GM10847 (cell line): Measurements from ENCODE around the gene EDIL3.

Source experiments
- POLR2A ChIP-seq: IDR thresholded peaks from 2 replicates; pipeline ENCODE4 v1.6.1; 2011; ENCODE audit not compliant: insufficient read length; ENCODE audit errors: extremely low read depth

Gene EDIL3

DNA sequence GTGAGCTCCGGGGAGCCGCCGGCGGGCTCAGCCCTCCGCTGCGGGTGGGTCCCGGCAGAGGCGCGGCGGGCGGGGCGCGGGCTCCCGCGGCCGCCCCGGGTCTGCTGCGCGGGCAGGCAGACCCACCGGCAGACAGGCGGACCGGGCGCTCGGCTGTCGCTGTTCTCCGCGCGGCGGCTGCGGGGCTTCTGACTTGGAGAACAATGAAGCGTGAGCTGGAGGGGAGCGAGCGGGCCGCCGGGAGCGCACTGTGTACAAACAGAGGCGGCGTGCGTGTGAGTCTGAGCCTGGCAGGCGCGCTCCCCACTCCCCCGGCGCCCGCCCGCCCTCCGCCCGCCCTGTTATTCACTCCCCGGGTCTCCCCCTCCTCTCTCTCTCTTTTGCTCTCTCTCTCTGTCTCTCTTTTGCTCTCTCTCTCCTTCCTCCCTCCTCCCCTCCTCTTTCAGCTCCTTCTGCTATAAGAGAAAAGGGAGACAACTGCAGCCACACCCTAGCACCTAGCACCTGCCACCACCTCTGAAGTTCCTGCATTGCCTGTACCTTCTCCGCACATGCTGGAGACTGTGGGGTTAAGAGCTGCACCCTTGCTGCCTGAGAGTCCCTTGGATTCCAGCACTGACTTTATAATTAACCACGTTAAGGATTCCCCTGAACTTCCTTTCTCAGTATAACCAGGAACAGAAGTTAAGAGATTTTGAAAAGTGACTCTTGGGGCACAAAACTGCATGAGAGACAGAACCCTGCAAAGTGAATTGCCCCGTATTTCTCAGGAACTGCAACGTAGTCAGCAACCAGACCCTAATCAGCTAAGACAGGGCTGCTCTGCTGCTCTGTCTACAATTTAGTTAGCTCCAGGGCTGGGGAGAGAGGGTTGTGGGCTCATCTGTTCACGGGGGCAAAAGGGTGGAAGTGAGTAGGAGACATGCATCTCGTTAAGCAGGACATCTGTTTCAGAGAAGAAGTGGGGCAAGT is at the start of gene EDIL3:
Gene EDIL3 (minus strand): TSS at position 277 of the 972 bp plus-strand sequence. CDS start 506 bp downstream, outside the sequence.
- TF ChIP-seq POLR2A, result no peak

DNA sequence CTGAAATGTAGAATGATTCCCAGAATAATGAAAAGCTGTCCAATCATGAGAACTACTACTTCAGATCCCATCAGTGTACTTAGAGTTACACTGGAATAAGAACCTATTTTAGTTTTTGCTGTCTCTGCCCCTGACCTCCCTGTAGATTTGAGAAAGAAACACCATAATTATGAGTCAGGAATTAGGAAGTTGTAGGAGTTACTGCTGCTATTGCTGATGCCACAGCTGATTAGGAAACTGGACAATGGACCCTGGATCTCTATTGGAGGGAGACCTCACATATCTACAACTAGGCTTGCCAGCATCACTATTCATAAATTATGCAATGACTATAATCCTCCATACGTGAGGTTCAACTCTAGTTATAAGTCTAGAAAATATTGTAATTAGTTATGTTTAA is 48.8 kb upstream of the EDIL3 start:
- no peak for TF ChIP-seq POLR2A

GRCh38 chr5:84430863-84431663 is 46.4 kb upstream of the EDIL3 start:
- TF ChIP-seq POLR2A, result no peak

DNA sequence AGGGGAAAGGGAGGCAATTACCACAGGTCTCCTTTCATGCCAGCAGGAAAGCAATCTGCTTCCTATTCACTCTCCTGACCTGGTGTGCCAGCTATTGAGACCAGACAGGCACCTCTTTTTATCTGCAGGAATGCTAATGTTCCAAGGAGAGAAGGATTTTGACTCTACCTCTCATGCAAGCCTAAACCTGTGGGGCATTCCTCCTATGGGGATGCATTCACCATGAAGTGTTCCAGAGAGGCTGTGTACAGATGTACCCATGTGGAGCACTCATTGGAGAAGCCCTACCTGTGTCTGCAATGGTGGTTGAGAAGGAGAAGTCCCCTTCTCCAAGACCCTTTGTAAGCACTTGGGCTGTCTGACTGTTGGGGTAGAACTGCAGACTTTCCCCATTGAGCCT is 45.4 kb upstream of the EDIL3 start:
- no peak for TF ChIP-seq POLR2A

DNA sequence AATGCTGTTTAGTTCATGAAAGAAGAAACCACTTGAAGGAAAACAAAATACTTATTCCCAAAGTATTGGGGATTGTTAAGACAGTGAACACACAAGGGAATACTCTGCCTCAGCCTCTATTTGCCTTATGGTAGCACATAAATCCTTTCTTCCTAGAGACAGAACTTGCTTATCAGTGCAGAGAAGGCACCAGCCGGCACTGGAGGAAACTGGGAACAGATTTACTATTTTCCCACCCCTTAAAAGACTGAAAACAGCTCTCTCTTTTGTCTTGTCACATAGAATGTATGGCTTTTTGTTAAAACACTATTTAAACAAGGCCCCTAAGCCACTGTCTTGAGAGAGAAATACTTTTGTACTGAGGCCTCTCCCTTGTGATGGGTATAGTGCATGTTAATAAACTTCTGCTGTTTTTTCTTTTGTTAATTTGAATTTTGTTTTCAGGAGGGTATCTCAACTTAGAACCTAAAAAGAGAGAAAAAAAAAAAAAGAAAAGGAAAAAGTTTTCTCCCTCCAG is 40.7 kb upstream of the EDIL3 start:
- TF ChIP-seq POLR2A, result no peak

GRCh38 chr5:84419742-84420141 is 35.1 kb upstream of the EDIL3 start:
- no peak for TF ChIP-seq POLR2A

DNA sequence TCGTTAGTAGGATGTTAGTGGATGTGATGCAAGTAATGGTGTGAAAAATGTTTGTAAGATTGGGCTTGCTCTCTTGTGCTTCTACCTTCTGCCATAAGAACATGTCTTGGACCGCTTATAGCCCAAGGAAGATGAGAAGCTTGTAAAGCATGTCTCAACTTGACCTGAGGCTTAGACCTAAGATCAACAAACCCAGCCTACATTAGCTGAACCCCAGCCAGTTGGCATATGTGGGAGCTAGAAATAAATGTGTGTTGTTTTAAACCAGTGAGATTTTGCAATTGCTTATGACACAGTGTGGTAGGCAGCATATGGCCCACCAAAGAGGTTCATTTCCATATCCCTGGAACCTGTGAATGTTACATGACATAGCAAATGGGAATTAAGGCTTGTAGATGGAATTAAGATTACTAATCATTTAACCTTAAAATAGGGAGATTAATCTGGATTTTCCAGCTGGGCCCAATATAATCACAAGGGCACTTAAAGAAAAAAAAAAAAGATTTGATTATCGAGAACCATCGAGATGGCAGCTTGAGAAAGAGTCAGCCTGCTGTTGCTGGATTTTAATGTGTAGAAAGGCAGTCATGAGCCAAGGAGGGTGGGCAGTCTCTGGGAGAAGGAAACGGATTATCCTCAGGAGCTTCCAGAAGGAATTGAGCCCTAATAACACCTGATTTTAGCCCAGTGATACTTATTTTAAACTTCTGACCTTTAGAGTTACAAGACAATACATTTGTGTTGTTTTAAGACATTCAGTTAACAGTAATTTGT is 27.3 kb upstream of the EDIL3 start:
- no peak for TF ChIP-seq POLR2A

- TF ChIP-seq POLR2A, result no peak
These were observed 21.4 kb upstream of the EDIL3 start for GRCh38 chr5:84406111-84406510.

DNA sequence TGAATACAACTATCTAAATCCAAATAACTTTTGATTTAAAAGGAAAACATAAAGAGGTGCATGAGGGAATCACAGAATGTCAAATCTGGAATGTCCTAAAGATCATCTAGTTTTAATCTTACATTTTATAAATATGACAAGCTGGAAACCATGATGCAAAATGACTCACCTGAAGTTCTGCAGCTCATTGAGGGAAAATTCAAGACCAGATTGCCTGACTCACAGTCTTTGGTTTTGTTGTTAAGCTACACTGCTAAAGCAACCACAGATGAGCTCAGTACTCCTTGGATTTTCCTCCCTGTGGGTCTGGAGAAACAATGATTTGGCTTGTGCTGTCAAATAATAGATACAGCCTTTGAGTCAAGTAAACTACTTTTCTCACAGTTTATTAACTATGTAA is 19.1 kb upstream of the EDIL3 start:
- TF ChIP-seq POLR2A, result no peak

DNA sequence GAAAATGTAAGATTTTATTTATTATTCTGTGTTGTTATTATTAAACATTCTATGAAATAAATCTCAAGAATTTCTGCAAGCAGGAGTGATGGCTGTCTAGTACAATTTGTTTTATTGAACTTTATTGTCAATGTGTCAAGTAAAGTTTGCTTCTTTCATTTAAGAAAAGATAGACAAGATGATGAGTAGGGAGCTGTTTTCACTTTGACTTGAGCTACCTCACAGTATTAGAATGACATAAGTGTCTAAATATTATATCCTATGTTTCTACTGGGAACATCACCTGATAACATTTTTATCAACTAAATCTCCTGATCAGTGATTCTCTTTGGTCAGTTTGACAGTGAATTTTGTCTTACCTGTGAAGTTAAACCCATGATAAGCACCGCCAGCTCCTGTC is 12.7 kb upstream of the EDIL3 start:
- no peak for TF ChIP-seq POLR2A

- no peak for TF ChIP-seq POLR2A
These were observed 9.3 kb upstream of the EDIL3 start for GRCh38 chr5:84393969-84394368.

- no peak for TF ChIP-seq POLR2A
These were observed 8.2 kb upstream of the EDIL3 start for GRCh38 chr5:84392836-84393235.

GRCh38 chr5:84385705-84386104 is 1.0 kb upstream of the EDIL3 start:
- TF ChIP-seq POLR2A, result no peak

DNA sequence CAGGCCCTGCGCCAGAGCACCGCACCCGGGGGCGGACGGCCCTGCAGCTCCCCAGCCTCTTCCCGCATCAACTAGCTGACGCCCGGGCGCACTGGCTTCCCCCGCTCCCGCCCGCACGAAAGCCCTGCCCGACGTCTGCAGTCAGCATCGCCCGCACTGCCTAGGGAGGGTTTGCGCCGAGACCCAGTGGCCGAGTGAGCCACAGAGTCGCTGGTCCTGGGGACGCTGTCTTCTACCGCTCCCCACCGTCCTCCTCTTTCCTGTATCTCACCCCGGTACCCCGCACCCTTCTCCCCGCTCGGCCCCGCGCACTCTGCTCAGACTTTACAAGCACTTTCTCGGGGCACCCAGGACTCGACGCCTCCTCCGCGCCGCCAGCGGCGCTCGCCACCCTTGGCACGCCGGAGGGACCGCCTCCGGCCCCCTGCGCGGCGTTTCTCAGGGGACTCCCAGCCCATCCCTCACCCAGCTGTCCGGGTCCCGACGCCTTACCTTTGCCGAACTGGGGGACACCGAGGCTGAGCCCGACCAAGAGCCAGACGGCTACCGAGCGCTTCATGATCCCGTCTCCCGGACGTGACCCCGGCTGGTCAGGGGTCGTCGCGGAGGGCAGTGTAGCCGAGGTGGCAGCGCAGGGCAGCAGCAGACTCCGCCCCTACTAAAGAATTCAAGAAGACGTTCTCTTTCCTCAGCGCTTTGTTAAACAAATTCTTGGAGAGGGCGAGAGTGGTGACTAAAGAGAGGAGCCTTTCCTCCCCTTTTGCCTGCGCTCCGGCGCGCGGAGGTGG is 670 bp downstream of the EDIL3 start:
- no peak for TF ChIP-seq POLR2A
